CD14-positive monocyte (primary cell): ENCODE measurements around the gene WAC. TPM values are rescaled to one million over a fixed set of nuclear protein-coding genes. Genes with fewer than 3 reads are reported as not detected.

Experiments
- DNase-seq, 3 donors: peaks; one replicate each; pipeline ENCODE4 v3.0.0-alpha.2; 2011 to 2022
- H2AFZ ChIP-seq: 2 replicates; pipeline ENCODE4 v1.6.0; 2012; ENCODE audit warnings: mild to moderate bottlenecking, low read depth, low read length, inconsistent platforms; ENCODE audit not compliant: insufficient read depth, poor library complexity, severe bottlenecking
- H3K27ac ChIP-seq, 2 donors: 1 replicate in 1 of 2; 2 replicates in 1 of 2; pipeline ENCODE4 v1.5.1; 2012 to 2013; ENCODE audit warnings: low read length in 2 of 2, control low read depth in 1 of 2, inconsistent platforms in 1 of 2, low read depth in 1 of 2, mild to moderate bottlenecking in 1 of 2
- H3K27me3 ChIP-seq, 2 donors: one replicate each; pipeline versions ENCODE4 v1.6.0 to v1.6.1; 2011 to 2013; ENCODE audit warnings: low read length in 2 of 2; ENCODE audit not compliant: control insufficient read depth in 2 of 2, insufficient read depth in 2 of 2
- H3K36me3 ChIP-seq, 2 donors: replicated peaks in 1 of 2; 1 replicate in 1 of 2; 2 replicates in 1 of 2; pipeline versions ENCODE4 v1.5.1 to v1.6.1; 2012 to 2013; ENCODE audit warnings: low read length in 2 of 2, control low read depth in 1 of 2, inconsistent platforms in 1 of 2, mild to moderate bottlenecking in 1 of 2; ENCODE audit not compliant: insufficient read depth in 2 of 2, control insufficient read depth in 1 of 2
- H3K4me1 ChIP-seq, 2 donors: 1 replicate in 1 of 2; 2 replicates in 1 of 2; pipeline versions ENCODE4 v1.5.1 to v1.6.1; 2012 to 2013; ENCODE audit warnings: low read length in 2 of 2, control low read depth in 1 of 2, inconsistent platforms in 1 of 2, mild to moderate bottlenecking in 1 of 2, moderate library complexity in 1 of 2; ENCODE audit not compliant: insufficient read depth in 2 of 2, control insufficient read depth in 1 of 2
- H3K4me2 ChIP-seq: replicated peaks from 2 replicates; pipeline ENCODE3; 2012; ENCODE audit warnings: low read length, moderate library complexity, mild to moderate bottlenecking; ENCODE audit not compliant: poor library complexity, severe bottlenecking; ENCODE audit errors: extremely low read depth
- H3K4me3 ChIP-seq, 3 experiments: fragments of 200-600 bp in 1 of 3; sonication (generic) in 1 of 3; replicated peaks in 1 of 3; 1 replicate in 2 of 3; 2 replicates in 1 of 3; pipeline ENCODE4 v1.5.1; 2011 to 2013; ENCODE audit warnings: low read length in 3 of 3, mild to moderate bottlenecking in 3 of 3, control low read depth in 2 of 3, low read depth in 2 of 3, inconsistent platforms in 1 of 3, moderate library complexity in 1 of 3
- H3K79me2 ChIP-seq: 2 replicates; pipeline ENCODE4 v1.6.0; 2012; ENCODE audit warnings: mild to moderate bottlenecking, control low read depth, inconsistent platforms, low read length, moderate library complexity; ENCODE audit not compliant: insufficient read depth
- H3K9ac ChIP-seq: 2 replicates; pipeline ENCODE4 v1.6.0; 2017; ENCODE audit warnings: low read length, mild to moderate bottlenecking; ENCODE audit not compliant: insufficient read depth, poor library complexity, severe bottlenecking
- H3K9me3 ChIP-seq, 2 donors: replicated peaks in 1 of 2; 1 replicate in 1 of 2; 2 replicates in 1 of 2; pipeline versions ENCODE4 v1.5.1 to v1.6.1; 2012 to 2013; ENCODE audit warnings: low read length in 2 of 2, control low read depth in 1 of 2; ENCODE audit not compliant: control insufficient read depth in 1 of 2, insufficient read depth in 1 of 2
- H4K20me1 ChIP-seq: 2 replicates; pipeline ENCODE4 v1.6.0; 2012; ENCODE audit warnings: mild to moderate bottlenecking, low read length, control low read depth, moderate library complexity; ENCODE audit not compliant: insufficient read depth
- H3K27ac Mint-ChIP-seq, 7 donors: one replicate each; pipeline ENCODE4 v1.8.0; 2020; ENCODE audit warnings: mild to moderate bottlenecking in 7 of 7, mixed read lengths in 7 of 7, moderate library complexity in 6 of 7, inconsistent platforms in 2 of 7
- H3K27me3 Mint-ChIP-seq, 3 donors: one replicate each; pipeline ENCODE4 v1.8.0; 2021 to 2022; ENCODE audit warnings: low read depth in 3 of 3, mild to moderate bottlenecking in 3 of 3, mixed read lengths in 3 of 3, moderate library complexity in 3 of 3, inconsistent platforms in 1 of 3
- H3K36me3 Mint-ChIP-seq, 2 donors: one replicate each; pipeline ENCODE4 v1.8.0; 2020; ENCODE audit warnings: mixed read lengths in 2 of 2, inconsistent platforms in 1 of 2, mild to moderate bottlenecking in 1 of 2
- H3K4me1 Mint-ChIP-seq: one replicate; pipeline ENCODE4 v1.8.0; 2020; ENCODE audit warnings: mild to moderate bottlenecking, mixed read lengths
- H3K4me3 Mint-ChIP-seq, 2 donors: one replicate each; pipeline ENCODE4 v1.8.0; 2020; ENCODE audit warnings: mild to moderate bottlenecking in 2 of 2, mixed read lengths in 2 of 2, moderate library complexity in 1 of 2
- H3K9me3 Mint-ChIP-seq, 7 donors: one replicate each; pipeline ENCODE4 v1.8.0; 2020 to 2022; ENCODE audit warnings: mixed read lengths in 7 of 7, mild to moderate bottlenecking in 6 of 7, moderate library complexity in 6 of 7, inconsistent platforms in 2 of 7
- WGBS: methylation state at CpG from one replicate; pipeline ENCODE4 v1.1.5; 2013; ENCODE audit warnings: missing lambda C conversion rate; ENCODE audit not compliant: insufficient coverage; 5-methylcytosine and 5-hydroxymethylcytosine counted together
- intact Hi-C, 2 donors: fragments of 100-400 bp; cut with micrococcal nuclease; formaldehyde crosslinking; loops; one replicate each; pipeline versions ENCODE4 v1.15.0 to v1.15.1; 2023
- polyA plus RNA-seq, 3 donors: library from polyadenylated mRNA; depleted of rRNA in 1 of 3; unstranded in 2 of 3; stranded (reverse) in 1 of 3; fragments of 300-500 nt in 2 of 3; fragments of >200 nt in 1 of 3; fragmentation: Illumina TruSeq in 2 of 3; gene quantifications; 1 replicate in 2 of 3; 2 replicates in 1 of 3; pipeline ENCODE4 v1.2.3, GENCODE V29; 2012 to 2021
- TF ChIP-seq, protein P1 (sequence below): fragments of 200-600 bp; IDR thresholded peaks from one replicate; pipeline ENCODE4 v1.8.0; 2022; ENCODE audit warnings: antibody characterized with exemption, mild to moderate bottlenecking

Gene WAC
- polyA plus RNA-seq, 3 donors = 46.7 to 80.8 (median 67.9) TPM

DNA sequence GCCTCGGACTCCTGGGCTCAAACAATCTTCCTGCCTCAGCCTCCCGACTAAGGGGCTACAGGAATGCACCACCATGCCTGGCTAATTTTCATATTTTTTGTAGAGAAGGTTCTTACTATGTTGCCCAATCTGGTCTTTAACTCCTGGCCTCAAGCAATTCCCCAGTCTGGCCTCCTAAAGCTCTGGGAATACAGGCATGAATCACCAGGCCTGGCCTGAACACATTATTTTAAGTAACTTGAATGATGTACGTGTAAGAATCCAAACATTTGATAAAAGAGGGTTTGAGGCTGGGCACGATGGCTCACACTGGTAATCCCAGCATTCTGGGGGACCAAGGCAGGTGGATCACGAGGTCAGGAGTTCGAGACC, 131.4 kb downstream of the WAC start:
- H3K9me3 ChIP-seq = peaks cover 0 to 3% of the 10 kb centered on the region in 2 donors
- H3K4me3 Mint-ChIP-seq = peak overlapping the region in 1 of 2 donors; percentile 35
- H2AFZ ChIP-seq = no peak overlapping the region
- H3K79me2 ChIP-seq = no peaks in the 10 kb centered on the region
- no peak overlapping the region for H3K4me2 ChIP-seq
- H3K27me3 ChIP-seq = peaks cover 21 to 43% of the 10 kb centered on the region in 2 donors
- no peaks in the 10 kb centered on the region for H4K20me1 ChIP-seq
- peaks cover 0 to 5% (median 2%) of the 10 kb centered on the region in 7 donors for H3K9me3 Mint-ChIP-seq
- H3K9ac ChIP-seq = no peak overlapping the region
- no peak overlapping the region for H3K27ac Mint-ChIP-seq
- H3K4me1 ChIP-seq = peaks cover 3 to 6% of the 10 kb centered on the region in 2 donors
- peaks cover 13% of the 10 kb centered on the region for H3K4me1 Mint-ChIP-seq
- no peak overlapping the region for H3K27ac ChIP-seq
- WGBS = no CpG with 5 or more reads among the region's 6 CpGs
- DNase-seq = no peak
- H3K36me3 Mint-ChIP-seq = peaks cover 0 to 2% of the 10 kb centered on the region in 2 donors
- TF ChIP-seq, protein P1, sequence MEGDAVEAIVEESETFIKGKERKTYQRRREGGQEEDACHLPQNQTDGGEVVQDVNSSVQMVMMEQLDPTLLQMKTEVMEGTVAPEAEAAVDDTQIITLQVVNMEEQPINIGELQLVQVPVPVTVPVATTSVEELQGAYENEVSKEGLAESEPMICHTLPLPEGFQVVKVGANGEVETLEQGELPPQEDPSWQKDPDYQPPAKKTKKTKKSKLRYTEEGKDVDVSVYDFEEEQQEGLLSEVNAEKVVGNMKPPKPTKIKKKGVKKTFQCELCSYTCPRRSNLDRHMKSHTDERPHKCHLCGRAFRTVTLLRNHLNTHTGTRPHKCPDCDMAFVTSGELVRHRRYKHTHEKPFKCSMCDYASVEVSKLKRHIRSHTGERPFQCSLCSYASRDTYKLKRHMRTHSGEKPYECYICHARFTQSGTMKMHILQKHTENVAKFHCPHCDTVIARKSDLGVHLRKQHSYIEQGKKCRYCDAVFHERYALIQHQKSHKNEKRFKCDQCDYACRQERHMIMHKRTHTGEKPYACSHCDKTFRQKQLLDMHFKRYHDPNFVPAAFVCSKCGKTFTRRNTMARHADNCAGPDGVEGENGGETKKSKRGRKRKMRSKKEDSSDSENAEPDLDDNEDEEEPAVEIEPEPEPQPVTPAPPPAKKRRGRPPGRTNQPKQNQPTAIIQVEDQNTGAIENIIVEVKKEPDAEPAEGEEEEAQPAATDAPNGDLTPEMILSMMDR = no peak
- H3K27me3 Mint-ChIP-seq = peaks cover 48 to 61% (median 50%) of the 10 kb centered on the region in 3 donors
- intact Hi-C loops = loop anchor here in 1 of 2 donors (2.0 to 10.0 kb wide), 2 partner anchors 326 to 640 kb away; no protein-coding TSS in a partner anchor
- H3K4me3 ChIP-seq = no peak overlapping the region
- no peaks in the 10 kb centered on the region for H3K36me3 ChIP-seq

DNA sequence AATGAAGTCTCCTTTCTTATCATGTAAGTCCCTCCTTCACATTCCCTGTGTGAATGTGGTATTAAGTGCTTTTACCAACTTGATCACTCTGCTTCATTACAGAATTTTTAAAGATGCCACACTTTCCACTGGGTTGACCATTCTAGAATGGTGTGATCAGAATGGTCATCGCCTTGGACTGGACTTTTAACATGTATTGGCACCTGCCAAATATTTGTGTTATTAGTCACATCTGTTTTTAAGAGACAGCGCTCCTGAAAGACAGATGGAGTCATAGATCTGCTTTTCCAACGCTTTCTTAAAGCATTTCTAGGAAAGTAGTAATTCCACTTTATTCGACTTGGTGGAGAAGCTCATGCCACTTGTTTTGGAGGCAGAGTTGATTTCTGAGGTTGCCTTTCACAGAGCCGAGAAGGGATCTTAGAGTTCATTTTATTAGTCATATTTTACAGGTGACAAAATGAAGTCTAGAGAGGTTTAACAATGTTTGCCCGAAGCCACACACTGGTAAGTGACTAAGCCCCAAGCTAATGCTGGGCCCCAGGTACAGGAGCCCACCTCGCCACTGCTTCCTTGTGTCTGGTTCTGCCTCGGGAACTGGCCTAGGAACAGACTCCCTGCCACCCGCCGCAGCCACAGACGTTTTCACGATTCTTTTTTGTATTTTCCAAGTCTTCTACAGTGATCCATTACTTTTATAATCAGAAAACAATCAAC, 134.0 kb downstream of the WAC start:
- H3K27ac ChIP-seq = no peak overlapping the region
- intact Hi-C loops = loop anchor here in 1 of 2 donors (10.0 kb wide), 1 partner anchor 638 kb away; no protein-coding TSS in a partner anchor
- H3K79me2 ChIP-seq = no peaks in the 10 kb centered on the region
- no peaks in the 10 kb centered on the region for H3K36me3 ChIP-seq
- H3K27me3 Mint-ChIP-seq = peaks cover 60 to 80% (median 70%) of the 10 kb centered on the region in 3 donors
- TF ChIP-seq, protein P1 = no peak
- peaks cover 8% of the 10 kb centered on the region for H3K4me1 Mint-ChIP-seq
- DNase-seq = no peak
- H3K4me3 Mint-ChIP-seq = peak overlapping the region in 1 of 2 donors; percentile 90
- peaks cover 0 to 6% of the 10 kb centered on the region in 2 donors for H3K9me3 ChIP-seq
- no peak overlapping the region for H3K4me3 ChIP-seq
- H3K4me2 ChIP-seq = no peak overlapping the region
- H3K9ac ChIP-seq = no peak overlapping the region
- peaks cover 0 to 2% of the 10 kb centered on the region in 2 donors for H3K36me3 Mint-ChIP-seq
- H3K9me3 Mint-ChIP-seq = peaks cover 0 to 6% (median 5%) of the 10 kb centered on the region in 7 donors
- 96% methylated on average over 7 of the region's 12 CpGs for WGBS
- no peak overlapping the region for H3K27ac Mint-ChIP-seq
- H3K27me3 ChIP-seq = peaks cover 30 to 58% of the 10 kb centered on the region in 2 donors
- no peaks in the 10 kb centered on the region for H4K20me1 ChIP-seq
- peaks cover 3 to 6% of the 10 kb centered on the region in 2 donors for H3K4me1 ChIP-seq
- no peak overlapping the region for H2AFZ ChIP-seq
